ENCODE measurements around the gene RNF123. TPM values are rescaled to one million over a fixed set of nuclear protein-coding genes. Genes with fewer than 3 reads are reported as not detected.

Gene RNF123
- total and polyA plus RNA-seq, 2 experiments from 2014 or later = 14.6 to 32.5 TPM

GRCh38 chr3:49718858-49719213 lies 29.5 kb downstream of the RNF123 start:
- no peak for DNase-seq (ENCODE audit: low spot score)
- peaks cover 19% of the 10 kb centered on the region for H3K4me1 Mint-ChIP-seq
- Histone ChIP-seq H3K27me3 (ENCODE audit: insufficient read depth) (no peaks in the 10 kb centered on the region), H2AFZ (0 out of 2 replicates have a peak overlapping the region, but pooled peaks have one; percentile 56), H3K36me3 (ENCODE audit: insufficient read depth) (peaks cover 5% of the 10 kb centered on the region; the same call in 1 of the 2 replicates), H3K9me2 (ENCODE audit: insufficient read depth) (no peaks in the 10 kb centered on the region), H3K4me1 (ENCODE audit: insufficient read depth) (no peaks in the 10 kb centered on the region; the same call in 1 of the 2 replicates), H3K27ac (ENCODE audit: low read depth) (peak overlapping the region; percentile 27; the same call in 1 of the 2 replicates), H4K20me1 (replicated peaks; ENCODE audit: insufficient read depth) (peaks cover 7% of the 10 kb centered on the region; the same call in 1 of the 2 replicates), H3F3A (replicated peaks; ENCODE audit: low read depth) (peaks cover 8% of the 10 kb centered on the region), H3K4me2 (peak overlapping the region; percentile 95), H3K79me2 (replicated peaks; ENCODE audit: insufficient read depth) (no peaks in the 10 kb centered on the region; the same call in 1 of the 2 replicates), H3K4me3 (peak overlapping the region; percentile 77)
- peaks cover 38% of the 10 kb centered on the region for H3K27me3 Mint-ChIP-seq (ENCODE audit: insufficient read depth, low read depth, poor library complexity)
- TF ChIP-seq ZNF114 (CRISPR knock-in tag; IDR thresholded peaks at IDR 0.05) = no peak
- no peak for TF ChIP-seq STAT1 (IDR thresholded peaks at IDR 0.05; ENCODE audit: unreplicated experiment)
- no peak; the same call in none of the 2 replicates for TF ChIP-seq POLR2AphosphoS5 (IDR thresholded peaks at IDR 0.05; ENCODE audit: low read depth)
- TF ChIP-seq ZNF331 (CRISPR knock-in tag; IDR thresholded peaks at IDR 0.05; ENCODE audit: low read depth) = no peak
- TF ChIP-seq REST (IDR thresholded peaks at IDR 0.05; ENCODE audit: unreplicated experiment) = no peak
- TF ChIP-seq EZH2phosphoT487 (IDR thresholded peaks at IDR 0.05; ENCODE audit: unreplicated experiment) = no peak
- no peak for TF ChIP-seq EZH2 (IDR thresholded peaks at IDR 0.05; ENCODE audit: low read depth, unreplicated experiment)
- no peak for TF ChIP-seq CTCF (conservative IDR thresholded peaks at IDR 0.05; ENCODE audit: low read depth in 2 of 2)
- no peak; the same call in 1 of the 2 replicates for TF ChIP-seq ETS1 (IDR thresholded peaks at IDR 0.05)
- TF ChIP-seq NANOG (IDR thresholded peaks at IDR 0.05; ENCODE audit: borderline replicate concordance) = no peak
- TF ChIP-seq CREB1 (CRISPR knock-in tag; IDR thresholded peaks at IDR 0.05; ENCODE audit: low read depth) = no peak
- TF ChIP-seq ZNF462 (CRISPR knock-in tag; IDR thresholded peaks at IDR 0.05) = no peak
- TF ChIP-seq JUNB (IDR thresholded peaks at IDR 0.05; ENCODE audit: unreplicated experiment) = no peak
- peak overlapping the region; percentile 85 for H3K4me3 Mint-ChIP-seq
- H3K36me3 Mint-ChIP-seq (ENCODE audit: low read depth) = peaks cover 25% of the 10 kb centered on the region
- H3K27ac Mint-ChIP-seq = peak overlapping the region; percentile 88
- H3K9me3 Mint-ChIP-seq = peaks cover 6% of the 10 kb centered on the region; the same call in 1 of the 3 replicates
- peak; percentile 13 for ATAC-seq

Measured in GM23338 (cell line).